ENCODE results near the gene RAB12.

DNA sequence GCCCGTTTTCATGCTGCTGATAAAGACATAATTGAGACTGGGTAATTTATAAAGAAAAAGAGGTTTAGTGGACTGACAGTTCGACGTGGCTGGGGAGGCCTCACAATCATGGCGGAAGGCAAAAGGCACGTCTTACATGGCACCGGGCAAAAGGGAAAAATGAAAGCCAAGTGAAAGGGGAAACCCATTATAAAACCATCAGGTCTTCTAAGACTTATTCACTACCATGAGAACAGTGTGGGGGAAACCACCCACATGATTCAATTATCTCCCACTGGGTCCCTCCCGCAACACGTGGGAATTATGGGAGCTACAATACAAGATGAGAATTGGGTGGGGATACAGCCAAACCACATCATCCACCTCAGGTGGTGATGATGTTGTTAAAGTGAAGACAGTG lies 3.3 kb upstream of the RAB12 start:
- no peak for TF ChIP-seq CTCF (IDR thresholded peaks at IDR 0.05; ENCODE audit: borderline replicate concordance, extremely low read depth, low read length, poor library complexity, severe bottlenecking)
- TF ChIP-seq EZH2 (IDR thresholded peaks at IDR 0.05; ENCODE audit: borderline replicate concordance, low read depth, low read length, severe bottlenecking), result no peak
